IMR-90 (cell line): Measurements from ENCODE around the gene DMRT1. TPM values are rescaled to one million over a fixed set of nuclear protein-coding genes. Genes with fewer than 3 reads are reported as not detected.

ENCODE experiments used
- ATAC-seq: fragments of 200-7000 bp; cut with Tn5 transposase; 2 replicates; pipeline ENCODE4 v1.9.1; 2020; ENCODE audit warnings: low read depth, mild to moderate bottlenecking, moderate library complexity
- BruUV-seq: library from RNA; stranded (reverse); fragments of 400-500 nt; replicated peaks from 2 replicates; lab custom pipeline; 2021; lab: Mats Ljungman, UMichigan
- CTCF ChIA-PET: fragments of 300-600 bp; formaldehyde crosslinking; extraction: SDS; loops from one replicate; lab custom pipeline; 2021; ENCODE audit warnings: antibody characterized with exemption; lab: Yijun Ruan, JAX
- POLR2A ChIA-PET: fragments of 300-600 bp; sonication (Branson Sonifier 250); formaldehyde crosslinking; loops from one replicate; lab custom pipeline; 2022; ENCODE audit warnings: antibody characterized with exemption; ENCODE audit not compliant: unreplicated experiment; lab: Charles Lee
- DNase-seq: peaks from one replicate; pipeline ENCODE4 v3.0.0; 2013
- H2AFZ ChIP-seq: replicated peaks from 2 replicates; pipeline ENCODE3; 2013; ENCODE audit warnings: low read length, mild to moderate bottlenecking; ENCODE audit not compliant: poor library complexity
- H2AK5ac ChIP-seq: 2 replicates; pipeline ENCODE4 v1.6.1; 2013; ENCODE audit warnings: low read depth, low read length, inconsistent platforms
- H2AK9ac ChIP-seq: replicated peaks from 2 replicates; pipeline ENCODE3; 2013; ENCODE audit warnings: mild to moderate bottlenecking, low read depth, low read length, moderate library complexity; ENCODE audit not compliant: poor library complexity
- H2BK120ac ChIP-seq: 2 replicates; pipeline ENCODE4 v1.6.1; 2013; ENCODE audit warnings: low read depth, low read length, inconsistent platforms
- H2BK15ac ChIP-seq: 3 replicates; pipeline ENCODE4 v1.6.1; 2013; ENCODE audit warnings: low read depth, low read length, inconsistent platforms
- H2BK20ac ChIP-seq: 2 replicates; pipeline ENCODE4 v1.6.1; 2013; ENCODE audit warnings: low read depth, mild to moderate bottlenecking, inconsistent platforms, low read length, moderate library complexity
- H2BK5ac ChIP-seq: 2 replicates; pipeline ENCODE4 v1.6.1; 2013; ENCODE audit warnings: mild to moderate bottlenecking, low read depth, low read length, inconsistent platforms; ENCODE audit not compliant: poor library complexity, severe bottlenecking
- H3K14ac ChIP-seq: replicated peaks from 2 replicates; pipeline ENCODE4 v1.6.1; 2013; ENCODE audit warnings: low read depth, low read length, inconsistent platforms
- H3K18ac ChIP-seq: 2 replicates; pipeline ENCODE4 v1.6.1; 2013; ENCODE audit warnings: low read depth, low read length, control low read depth
- H3K23ac ChIP-seq: 2 replicates; pipeline ENCODE4 v1.6.1; 2013; ENCODE audit warnings: low read depth, low read length, inconsistent platforms
- H3K27ac ChIP-seq: 2 replicates; pipeline ENCODE4 v1.5.1; 2013; ENCODE audit warnings: mild to moderate bottlenecking, control low read depth, low read length; ENCODE audit not compliant: insufficient read depth
- H3K27me3 ChIP-seq: 2 replicates; pipeline ENCODE4 v1.6.1; 2013; ENCODE audit warnings: low read length; ENCODE audit not compliant: control insufficient read depth, insufficient read depth
- H3K36me3 ChIP-seq: 2 replicates; pipeline ENCODE4 v1.6.1; 2013; ENCODE audit warnings: low read length, mixed read lengths; ENCODE audit not compliant: control insufficient read depth, insufficient read depth
- H3K4ac ChIP-seq: 2 replicates; pipeline ENCODE4 v1.6.1; 2013; ENCODE audit warnings: low read depth, low read length, inconsistent platforms
- H3K4me1 ChIP-seq: 2 replicates; pipeline ENCODE4 v1.6.1; 2013; ENCODE audit warnings: low read length, mixed read lengths; ENCODE audit not compliant: control insufficient read depth, insufficient read depth
- H3K4me2 ChIP-seq: 2 replicates; pipeline ENCODE4 v1.6.1; 2013; ENCODE audit warnings: low read depth, mild to moderate bottlenecking, control low read depth, low read length, moderate library complexity
- H3K4me3 ChIP-seq: 2 replicates; pipeline ENCODE4 v1.5.1; 2013; ENCODE audit warnings: low read depth, mild to moderate bottlenecking, control low read depth, low read length, moderate library complexity; ENCODE audit not compliant: insufficient read depth
- H3K56ac ChIP-seq: 2 replicates; pipeline ENCODE4 v1.6.1; 2013; ENCODE audit warnings: low read length, inconsistent platforms; ENCODE audit not compliant: insufficient read depth; ENCODE audit errors: extremely low read depth
- H3K79me1 ChIP-seq, 2 experiments: 2 replicates each; pipeline ENCODE4 v1.6.1; 2013; ENCODE audit warnings: low read length in 2 of 2, inconsistent platforms in 1 of 2, low read depth in 1 of 2
- H3K9ac ChIP-seq: 2 replicates; pipeline ENCODE4 v1.6.1; 2013; ENCODE audit warnings: low read depth, low read length, control low read depth
- H3K9me1 ChIP-seq: 2 replicates; pipeline ENCODE4 v1.6.1; 2013; ENCODE audit warnings: low read length, inconsistent platforms; ENCODE audit not compliant: insufficient read depth
- H3K9me3 ChIP-seq: 2 replicates; pipeline ENCODE4 v1.6.1; 2013; ENCODE audit warnings: low read length; ENCODE audit not compliant: control insufficient read depth, insufficient read depth
- H4K20me1 ChIP-seq: 2 replicates; pipeline ENCODE4 v1.6.1; 2013; ENCODE audit warnings: low read length, inconsistent platforms; ENCODE audit not compliant: insufficient read depth
- H4K5ac ChIP-seq: 2 replicates; pipeline ENCODE4 v1.6.1; 2013; ENCODE audit warnings: mild to moderate bottlenecking, low read depth, low read length, control low read depth
- H4K8ac ChIP-seq, 2 experiments: 2 replicates each; pipeline ENCODE4 v1.6.1; 2013; ENCODE audit warnings: low read depth in 2 of 2, low read length in 2 of 2, control low read depth in 1 of 2, inconsistent platforms in 1 of 2
- H4K91ac ChIP-seq: 2 replicates; pipeline ENCODE4 v1.6.1; 2013; ENCODE audit warnings: low read depth, low read length, inconsistent platforms; ENCODE audit not compliant: insufficient read depth
- BHLHE40 ChIP-seq: fragments of 150-350 bp; IDR thresholded peaks from 2 replicates; pipeline ENCODE4 v1.6.1; 2016; ENCODE audit warnings: mild to moderate bottlenecking, low read depth, low read length
- CEBPB ChIP-seq: IDR thresholded peaks from 2 replicates; pipeline ENCODE4 v1.6.1; 2012; ENCODE audit warnings: low read depth, low read length, improper control_type of control experiment
- FOS ChIP-seq: fragments of 150-350 bp; IDR thresholded peaks from 2 replicates; pipeline ENCODE4 v1.6.1; 2016; ENCODE audit warnings: low read depth, low read length
- MAFK ChIP-seq: IDR thresholded peaks from 2 replicates; pipeline ENCODE4 v1.6.1; 2012; ENCODE audit warnings: low read depth, low read length, improper control_type of control experiment
- NFE2L2 ChIP-seq: fragments of 150-350 bp; IDR thresholded peaks from 2 replicates; pipeline ENCODE4 v1.6.1; 2016; ENCODE audit warnings: low read depth, mild to moderate bottlenecking, low read length
- RAD21 ChIP-seq: IDR thresholded peaks from 2 replicates; pipeline ENCODE4 v1.6.1; 2012; ENCODE audit warnings: low read length, improper control_type of control experiment
- WGBS, 2 experiments: methylation state at CpG; one replicate each; pipeline versions ENCODE4 v1.1.5 to v1.1.7; 2013; ENCODE audit warnings: missing lambda C conversion rate in 2 of 2; ENCODE audit not compliant: insufficient read length in 1 of 2; ENCODE audit errors: extremely low coverage in 2 of 2; 5-methylcytosine and 5-hydroxymethylcytosine counted together
- dilution Hi-C: fragments of 300-500 bp; cut with HindIII; formaldehyde crosslinking; loops from one replicate; pipeline ENCODE4 v1.14.3; 2018; ENCODE audit warnings: low sequenced_read_pairs; ENCODE audit not compliant: unreplicated experiment
- in situ Hi-C: fragments of 300-500 bp; cut with MboI; formaldehyde crosslinking; loops from 3 replicates; pipeline ENCODE4 v1.14.3; 2019; ENCODE audit warnings: low sequenced_read_pairs, inconsistent platforms, mixed read lengths
- intact Hi-C: fragments of 100-400 bp; cut with micrococcal nuclease; formaldehyde crosslinking; loops from 2 replicates; pipeline ENCODE4 v1.10.0; 2022
- polyA plus RNA-seq, 3 experiments: library from polyadenylated mRNA; depleted of rRNA; stranded (reverse); fragments of >200 nt; gene quantifications; 2 replicates each; pipeline ENCODE4 v1.2.3, GENCODE V29; 2012; ENCODE audit warnings: low replicate concordance in 1 of 3
- total RNA-seq: library from RNA; depleted of rRNA; stranded (reverse); fragments of >200 nt; gene quantifications from 2 replicates; pipeline ENCODE4 v1.2.3, GENCODE V29; 2012
- TF ChIP-seq, protein P1 (sequence below): fragments of 150-350 bp; IDR thresholded peaks from 2 replicates; pipeline ENCODE4 v1.6.1; 2016; ENCODE audit warnings: low read depth, mild to moderate bottlenecking, low read length, moderate library complexity, borderline replicate concordance

Gene DMRT1
- total and polyA plus RNA-seq, 2 of the 4 experiments (the other 2 are of a cell fraction) = not detected

DNA sequence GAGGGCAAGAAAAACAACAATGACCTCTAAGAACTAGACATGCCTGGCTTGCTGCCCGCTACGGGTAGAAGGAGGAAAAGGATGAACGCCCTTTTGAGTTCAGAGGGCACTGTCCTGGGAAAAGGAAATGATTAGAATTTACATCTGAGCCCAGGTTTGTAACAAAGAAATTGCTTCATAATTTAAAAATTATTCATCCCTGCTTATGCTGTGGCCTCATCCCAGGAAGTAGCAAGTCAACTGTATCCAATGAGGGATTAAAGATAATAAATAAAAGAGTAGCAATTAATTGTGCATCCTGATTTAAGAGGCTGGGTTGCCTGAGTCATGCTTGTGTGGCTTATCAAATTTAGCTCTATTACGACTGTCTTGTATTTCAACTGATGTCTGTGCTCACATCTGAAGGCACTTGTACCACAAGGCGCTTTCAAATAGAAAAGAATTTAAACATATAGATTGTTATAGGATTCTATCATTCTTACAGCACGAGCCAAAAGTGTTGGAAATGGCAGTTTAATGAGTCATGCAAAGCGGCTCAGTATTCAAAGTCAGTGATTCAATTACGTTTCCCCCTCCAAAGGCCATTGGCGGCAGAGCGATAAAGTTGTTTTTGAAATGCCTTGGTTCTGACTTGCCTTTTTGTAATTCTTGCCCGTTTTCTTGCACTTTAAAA is 40.0 kb upstream of the DMRT1 start:
- peak overlapping the region; percentile 98 for H4K91ac ChIP-seq
- peak overlapping the region; percentile 91 for H3K18ac ChIP-seq
- H3K56ac ChIP-seq = peak overlapping the region; percentile 73
- dilution Hi-C loops (no loop called here), in situ Hi-C loops (no loop called here), intact Hi-C loops (loop anchor here (2.0 kb wide), 1 partner anchor 45 kb away; no protein-coding TSS in a partner anchor)
- H3K4me3 ChIP-seq = peak overlapping the region; percentile 1; the same call in 1 of the 2 replicates
- H3K36me3 ChIP-seq = no peaks in the 10 kb centered on the region
- H2BK15ac ChIP-seq = peak overlapping the region; percentile 100; the same call in 2 of the 3 replicates
- peak; percentile 97 for DNase-seq
- WGBS, 2 experiments = no CpG with 5 or more reads among the region's 11 CpGs
- BruUV-seq = no TSS peak
- no peaks in the 10 kb centered on the region for H3K27me3 ChIP-seq
- H4K5ac ChIP-seq = peak overlapping the region; percentile 38; the same call in 1 of the 2 replicates
- peaks cover 3% of the 10 kb centered on the region for H3K9me1 ChIP-seq
- no peak overlapping the region for H2AK5ac ChIP-seq
- no peak overlapping the region for H2AK9ac ChIP-seq
- peak overlapping the region; percentile 80 to 99 for H4K8ac ChIP-seq
- ATAC-seq = peak; percentile 86
- TF ChIP-seq, protein P1, sequence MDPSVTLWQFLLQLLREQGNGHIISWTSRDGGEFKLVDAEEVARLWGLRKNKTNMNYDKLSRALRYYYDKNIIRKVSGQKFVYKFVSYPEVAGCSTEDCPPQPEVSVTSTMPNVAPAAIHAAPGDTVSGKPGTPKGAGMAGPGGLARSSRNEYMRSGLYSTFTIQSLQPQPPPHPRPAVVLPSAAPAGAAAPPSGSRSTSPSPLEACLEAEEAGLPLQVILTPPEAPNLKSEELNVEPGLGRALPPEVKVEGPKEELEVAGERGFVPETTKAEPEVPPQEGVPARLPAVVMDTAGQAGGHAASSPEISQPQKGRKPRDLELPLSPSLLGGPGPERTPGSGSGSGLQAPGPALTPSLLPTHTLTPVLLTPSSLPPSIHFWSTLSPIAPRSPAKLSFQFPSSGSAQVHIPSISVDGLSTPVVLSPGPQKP = no peak
- no peak for TF ChIP-seq MAFK
- peak; percentile 58; the same call in 1 of the 2 replicates for TF ChIP-seq NFE2L2
- no peak for TF ChIP-seq RAD21
- TF ChIP-seq BHLHE40 = peak; percentile 92
- peak; percentile 78; the same call in 1 of the 2 replicates for TF ChIP-seq FOS
- TF ChIP-seq CEBPB = peak; percentile 76; the same call in 1 of the 2 replicates
- peak overlapping the region; percentile 74; the same call in 1 of the 2 replicates for H3K9ac ChIP-seq
- peaks cover 14% of the 10 kb centered on the region for H3K4me1 ChIP-seq
- peak overlapping the region; percentile 85 for H3K4ac ChIP-seq
- peak overlapping the region; percentile 88 for H2BK20ac ChIP-seq
- ChIA-PET CTCF (no interaction called here), POLR2A (no interaction called here)
- peaks cover 4 to 6% of the 10 kb centered on the region in 2 experiments; a peak in 2 of 4 replicates for H3K79me1 ChIP-seq
- H3K14ac ChIP-seq = peak overlapping the region; percentile 79
- peak overlapping the region; percentile 91 for H2BK5ac ChIP-seq
- no peaks in the 10 kb centered on the region for H3K9me3 ChIP-seq
- H4K20me1 ChIP-seq = no peaks in the 10 kb centered on the region
- H2AFZ ChIP-seq = peak overlapping the region; percentile 68
- H3K4me2 ChIP-seq = peak overlapping the region; percentile 66
- H3K27ac ChIP-seq = peak overlapping the region; percentile 99
- H2BK120ac ChIP-seq = peak overlapping the region; percentile 97
- H3K23ac ChIP-seq = peak overlapping the region; percentile 67; the same call in 1 of the 2 replicates
